GM08714 (cell line): ENCODE measurements around the gene DCAF16.
"Not testable (repeated sequence)": the region's sequence is repeated elsewhere in the genome, so short reads cannot be mapped to it uniquely, and the experiment has no call there.

Experiments
- H3K4me3 ChIP-seq: fragments of 200-500 bp; sonication (Bioruptor generic); 2 replicates; pipeline ENCODE4 v1.5.1; 2014; ENCODE audit warnings: mild to moderate bottlenecking, low read length, inconsistent platforms
- ZNF274 ChIP-seq: IDR thresholded peaks from 2 replicates; pipeline ENCODE4 v1.6.1; 2012; ENCODE audit warnings: mild to moderate bottlenecking, low read depth, low read length

DCAF16 gene

DNA sequence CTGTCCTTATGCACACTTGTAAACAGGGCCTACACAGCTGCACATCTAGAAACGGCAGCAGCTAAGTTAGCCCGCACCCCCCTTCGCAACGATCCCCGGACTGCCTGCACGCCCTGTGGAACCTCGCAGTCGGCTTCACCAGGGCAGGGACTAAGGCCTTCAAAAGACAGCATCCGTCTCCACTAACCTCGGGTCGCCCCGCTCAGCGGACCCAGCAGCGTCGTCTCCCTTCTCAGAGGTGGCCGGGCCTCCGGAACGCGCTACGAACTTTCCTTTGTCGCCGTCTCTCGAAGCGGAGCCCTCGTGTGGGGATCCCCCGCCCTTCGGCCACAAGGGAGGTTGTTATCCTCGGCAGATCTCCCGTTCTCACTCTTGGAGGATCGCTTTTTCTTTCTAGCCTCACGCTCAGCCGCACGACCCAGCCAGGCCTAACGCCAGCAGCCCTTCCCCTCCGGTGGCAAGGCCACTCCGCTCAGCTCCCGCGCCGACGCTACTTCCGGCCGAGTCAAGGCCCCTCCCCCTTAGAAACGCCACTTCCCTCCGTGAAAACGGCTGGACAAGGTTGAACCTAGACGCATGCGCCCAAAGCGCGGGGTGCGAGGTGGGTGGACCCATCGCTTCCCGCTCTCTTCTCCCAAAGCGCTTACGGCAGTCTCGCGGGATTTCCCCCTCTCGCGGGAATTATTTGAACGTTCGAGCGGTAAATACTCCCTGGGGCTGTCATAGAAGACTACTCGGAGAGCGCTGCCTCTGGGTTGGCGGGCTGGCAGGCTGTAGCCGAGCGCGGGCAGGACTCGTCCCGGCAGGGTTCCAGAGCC is at the start of gene DCAF16, which contains the start of gene NCAPG:
TSS of gene DCAF16 (minus strand) at position 498 of the 818 bp plus-strand sequence. CDS start 6,616 bp downstream, outside the sequence.
TSS of gene NCAPG (plus strand) at position 720 of the 818 bp plus-strand sequence. CDS start 99 bp downstream, outside the sequence.
- H3K4me3 ChIP-seq, result peak within 1 kb of the TSS; percentile 96
- no peak for TF ChIP-seq ZNF274

DNA sequence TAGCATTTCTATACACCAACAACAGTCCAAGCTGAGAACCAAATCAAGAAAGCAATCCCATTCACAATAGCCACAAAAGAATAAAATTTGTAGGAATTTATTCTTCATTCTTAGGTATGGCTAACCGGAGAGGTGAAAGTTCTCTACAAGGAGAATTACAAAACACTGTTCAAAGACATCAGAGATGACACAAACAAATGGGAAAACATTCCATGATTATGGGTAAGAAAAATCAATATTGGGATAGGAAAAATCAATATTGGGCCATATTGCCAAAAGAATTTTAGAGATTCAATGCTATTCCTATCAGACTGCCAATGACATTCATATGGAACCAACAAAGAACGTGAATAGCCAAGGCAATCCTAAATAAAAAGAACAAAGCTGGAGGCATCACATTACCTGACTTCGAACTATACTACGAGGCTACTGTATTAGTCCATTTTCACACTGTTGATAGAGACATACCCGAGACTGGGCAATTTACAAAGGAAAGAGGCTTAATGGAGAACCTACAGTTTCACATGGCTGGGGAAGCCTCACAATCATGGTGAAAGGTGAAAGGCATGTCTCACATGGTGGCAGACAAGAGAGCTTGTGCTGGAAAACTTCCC is 49.3 kb upstream of the DCAF16 start:
- no peak for TF ChIP-seq ZNF274
- no peak overlapping the region for H3K4me3 ChIP-seq

DNA sequence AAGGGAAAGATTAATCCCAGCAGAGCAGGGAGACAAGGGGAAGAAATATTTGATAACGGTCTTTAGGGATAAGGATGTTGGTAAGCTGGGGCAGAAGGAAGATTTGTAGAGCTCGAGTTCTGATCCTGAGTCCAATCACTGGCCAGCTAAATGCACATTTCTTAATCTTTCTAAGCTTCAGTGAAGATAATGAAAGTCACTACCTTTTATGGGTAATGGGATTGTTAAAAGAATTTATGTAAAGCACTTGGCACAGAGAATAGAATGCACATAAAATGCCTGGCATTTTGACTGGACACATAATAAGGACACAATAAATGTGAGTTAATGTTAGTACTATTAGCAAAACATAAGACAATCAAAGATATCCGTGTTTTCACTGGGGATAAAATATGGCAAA is 43.5 kb upstream of the DCAF16 start:
- TF ChIP-seq ZNF274, result no peak
- H3K4me3 ChIP-seq, result no peak overlapping the region

DNA sequence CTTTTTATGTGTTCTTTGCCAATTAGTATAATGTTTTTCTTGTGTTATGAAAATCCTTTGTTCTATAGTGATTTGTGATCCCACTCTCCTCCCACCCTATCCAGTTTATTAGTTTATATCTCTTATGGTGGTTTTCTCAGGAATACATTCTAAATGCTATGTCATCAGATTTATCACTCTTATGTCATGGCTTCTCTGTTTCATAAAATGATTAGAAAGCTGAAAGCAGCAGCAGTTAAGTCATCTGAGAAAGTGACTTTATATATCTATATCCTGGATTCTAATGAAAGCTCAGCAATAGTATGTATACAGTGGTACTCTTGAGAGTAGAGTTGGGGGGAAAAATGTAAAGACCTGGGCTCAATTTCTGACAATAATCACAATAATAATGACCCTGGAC is 41.4 kb upstream of the DCAF16 start:
- TF ChIP-seq ZNF274, result no peak
- no peak overlapping the region for H3K4me3 ChIP-seq

DNA sequence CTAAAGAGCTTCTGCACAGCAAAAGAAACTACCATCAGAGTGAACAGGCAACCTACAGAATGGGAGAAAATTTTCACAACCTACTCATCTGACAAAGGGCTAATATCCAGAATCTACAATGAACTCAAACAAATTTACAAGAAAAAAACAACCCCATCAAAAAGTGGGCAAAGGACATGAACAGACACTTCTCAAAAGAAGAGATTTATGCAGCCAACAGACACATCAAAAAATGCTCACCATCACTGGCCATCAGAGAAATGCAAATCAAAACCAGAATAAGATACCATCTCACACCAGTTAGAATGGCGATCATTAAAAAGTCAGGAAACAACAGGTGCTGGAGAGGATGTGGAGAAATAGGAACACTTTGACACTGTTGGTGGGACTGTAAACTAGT is 39.7 kb upstream of the DCAF16 start:
- not testable (repeated sequence) for H3K4me3 ChIP-seq

DNA sequence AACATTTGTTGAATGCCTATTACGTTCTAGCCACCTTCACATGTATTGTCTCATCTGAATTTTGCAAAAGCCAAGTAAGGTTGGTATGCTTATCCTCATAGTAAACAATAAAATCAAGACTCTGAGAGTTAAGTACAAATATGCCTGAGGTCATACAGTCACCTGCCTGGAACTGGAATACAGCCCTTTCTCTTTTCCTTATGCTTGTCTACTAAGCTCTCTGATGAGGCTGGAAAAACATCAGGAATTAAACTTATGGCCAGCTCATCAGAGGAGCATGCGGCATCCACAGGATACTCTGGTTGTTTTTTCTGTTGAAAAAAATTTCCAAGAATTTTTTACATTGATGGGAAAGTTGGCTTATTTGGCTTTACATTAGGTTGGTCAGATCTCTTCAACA is 35.7 kb upstream of the DCAF16 start:
- no peak for TF ChIP-seq ZNF274

DNA sequence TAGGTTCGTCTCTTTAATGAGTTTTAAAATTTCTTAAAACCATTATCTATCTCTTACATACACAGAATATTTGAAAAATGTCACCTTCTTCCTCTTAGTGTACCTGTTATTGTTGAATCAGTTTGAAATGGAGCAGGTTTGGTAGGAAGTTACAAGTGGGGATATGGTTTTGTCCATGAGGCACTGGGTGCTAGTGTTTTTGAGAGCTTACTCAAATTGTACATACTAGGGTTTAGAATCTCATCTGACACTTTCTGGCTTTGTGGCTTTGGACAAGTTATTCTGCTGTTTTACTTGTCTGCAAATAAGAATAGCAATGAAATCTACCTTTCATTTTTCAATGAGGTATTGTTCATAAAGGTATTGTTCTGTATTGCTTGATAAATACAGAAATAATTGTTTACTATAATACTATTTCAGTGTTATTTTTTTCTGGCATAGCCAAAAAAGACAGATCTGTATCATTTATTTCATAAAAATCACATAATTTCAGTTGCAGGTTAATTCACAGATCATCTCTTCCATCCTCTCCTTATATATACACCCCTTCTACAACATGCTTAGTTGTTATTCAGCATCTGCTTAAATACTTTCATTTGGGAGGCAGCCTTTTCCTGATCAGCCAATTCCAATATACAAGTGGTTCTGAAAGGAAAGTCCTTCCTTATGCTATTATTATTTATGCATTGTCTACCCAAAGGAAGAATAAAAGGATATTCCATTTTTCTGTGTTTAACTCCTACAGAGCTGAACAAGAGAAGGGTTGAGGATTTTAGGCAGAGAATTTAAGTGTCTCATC is 13.5 kb upstream of the DCAF16 start:
- no peak overlapping the region for H3K4me3 ChIP-seq
- TF ChIP-seq ZNF274, result no peak

More for the DNA sequence above, 35.7 kb upstream of the DCAF16 start:
- no peak overlapping the region for H3K4me3 ChIP-seq

DNA sequence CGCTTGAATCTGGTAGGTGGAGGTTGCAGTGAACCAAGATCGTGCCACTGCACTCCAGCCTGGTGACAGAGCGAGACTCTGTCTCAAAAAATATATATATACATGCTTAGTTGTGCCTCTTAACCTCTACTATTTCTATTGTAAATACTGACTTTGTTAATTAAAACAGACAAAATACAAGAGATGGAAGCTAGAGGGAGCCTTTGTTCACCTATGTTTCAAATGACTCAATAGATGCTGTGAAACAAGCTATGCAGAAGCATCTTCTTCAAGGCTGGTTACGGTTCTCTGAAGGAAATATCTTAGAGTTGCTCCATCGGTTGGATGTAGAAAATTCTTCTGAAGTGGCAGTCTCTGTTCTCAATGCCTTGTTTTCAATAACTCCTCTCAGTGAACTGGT is 6.5 kb upstream of the DCAF16 start:
- H3K4me3 ChIP-seq, result no peak overlapping the region
- TF ChIP-seq ZNF274, result no peak

DNA sequence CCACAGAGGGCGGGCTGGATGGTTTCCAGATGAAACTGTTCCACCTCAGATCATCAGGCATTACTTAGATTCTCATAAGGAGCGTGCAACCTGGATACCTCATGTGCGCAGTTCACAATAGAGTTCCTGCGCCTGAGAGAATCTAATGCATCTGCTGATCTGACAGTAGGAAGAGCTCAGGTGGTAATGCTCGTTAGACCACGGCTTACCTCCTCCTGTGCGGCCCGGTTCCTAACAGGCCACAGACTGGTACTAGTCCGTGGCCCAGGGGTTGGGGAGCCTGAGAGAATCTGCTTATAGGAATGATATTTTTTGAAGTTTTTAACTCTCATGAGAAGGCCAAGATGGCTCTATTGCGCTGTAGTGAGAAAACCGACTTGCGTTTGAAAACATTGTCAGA is 5.6 kb upstream of the DCAF16 start:
- H3K4me3 ChIP-seq, result no peak overlapping the region
- no peak for TF ChIP-seq ZNF274

DNA sequence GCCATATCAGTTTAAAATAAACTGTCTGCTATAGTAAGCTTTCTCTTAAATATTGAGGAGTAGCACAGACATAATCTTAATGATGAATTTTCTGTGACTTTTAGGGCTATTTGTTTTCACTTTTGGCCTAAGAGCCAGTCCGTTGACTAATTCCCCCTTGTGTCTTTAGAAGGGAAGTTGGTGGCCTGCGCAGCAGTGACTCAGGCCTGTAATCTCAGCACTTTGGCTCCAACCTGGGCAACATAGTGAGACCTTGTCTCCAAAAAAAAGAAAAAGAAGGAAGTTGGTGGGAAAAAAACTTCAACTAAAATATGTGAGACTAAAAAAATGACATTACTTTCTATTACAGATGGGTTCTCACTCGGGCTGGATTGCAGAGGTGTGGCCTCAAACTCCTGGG is 3.6 kb upstream of the DCAF16 start:
- no peak for TF ChIP-seq ZNF274
- H3K4me3 ChIP-seq, result peak overlapping the region; percentile 39; the same call in 1 of the 2 replicates

DNA sequence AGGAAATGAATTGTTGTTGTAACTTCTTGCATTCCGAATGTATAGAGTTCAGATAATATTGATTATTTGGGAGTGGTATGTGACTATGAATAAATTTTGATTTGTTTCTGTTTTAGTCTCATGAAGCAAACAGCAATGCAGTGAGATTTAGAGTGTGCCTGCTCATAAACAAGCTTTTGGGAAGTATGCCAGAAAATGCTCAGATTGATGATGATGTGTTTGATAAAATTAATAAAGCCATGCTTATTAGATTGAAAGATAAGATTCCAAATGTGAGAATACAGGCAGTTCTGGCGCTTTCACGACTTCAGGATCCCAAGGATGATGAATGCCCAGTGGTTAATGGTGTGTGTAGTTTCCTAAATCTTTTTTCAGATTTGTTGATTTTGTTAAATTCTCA is 2.2 kb upstream of the DCAF16 start:
- peak overlapping the region; percentile 95; the same call in 1 of the 2 replicates for H3K4me3 ChIP-seq
- TF ChIP-seq ZNF274, result no peak

DNA sequence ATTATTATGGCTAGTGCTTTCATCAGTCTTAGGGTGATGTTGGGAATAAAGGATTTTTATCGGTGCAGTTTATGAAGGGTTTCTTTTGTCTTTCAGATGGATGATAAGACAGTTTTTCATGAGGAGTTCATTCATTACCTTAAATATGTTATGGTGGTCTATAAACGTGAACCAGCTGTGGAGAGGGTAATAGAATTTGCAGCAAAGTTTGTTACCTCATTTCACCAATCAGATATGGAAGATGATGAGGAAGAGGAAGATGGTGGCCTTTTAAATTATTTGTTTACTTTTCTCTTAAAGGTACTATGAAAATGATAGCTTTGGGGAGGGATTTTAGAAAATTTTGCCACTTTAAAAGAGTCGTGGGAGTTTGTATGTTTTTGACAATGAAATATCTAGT is 1.6 kb upstream of the DCAF16 start:
- H3K4me3 ChIP-seq, result peak overlapping the region; percentile 95; the same call in 1 of the 2 replicates
- no peak for TF ChIP-seq ZNF274

DNA sequence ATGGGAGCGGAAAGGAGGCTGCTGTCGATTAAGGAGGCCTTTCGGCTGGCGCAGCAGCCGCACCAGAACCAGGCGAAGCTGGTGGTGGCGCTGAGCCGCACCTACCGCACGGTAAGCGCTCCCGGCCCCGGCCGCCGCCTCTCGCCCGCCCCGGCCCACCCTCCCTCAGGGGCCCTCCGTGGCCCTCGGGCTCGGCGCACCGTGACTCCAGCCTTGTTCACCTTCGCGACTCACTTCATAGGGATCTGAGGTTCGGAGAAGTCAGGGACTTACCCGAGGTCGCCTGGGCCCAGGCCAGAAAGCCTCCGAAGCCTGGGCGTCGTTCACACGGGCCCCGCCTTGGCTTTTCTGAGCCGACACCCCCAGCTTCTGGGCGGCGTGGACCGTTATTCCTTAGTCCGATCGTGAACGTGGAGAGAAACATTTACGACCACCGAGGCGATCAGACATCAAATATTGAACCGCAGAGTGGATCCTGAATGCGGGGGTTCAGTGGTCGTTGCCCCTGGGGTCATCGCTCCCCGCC is 584 bp upstream of the DCAF16 start:
- H3K4me3 ChIP-seq, result peak overlapping the region; percentile 95
- no peak for TF ChIP-seq ZNF274

DNA sequence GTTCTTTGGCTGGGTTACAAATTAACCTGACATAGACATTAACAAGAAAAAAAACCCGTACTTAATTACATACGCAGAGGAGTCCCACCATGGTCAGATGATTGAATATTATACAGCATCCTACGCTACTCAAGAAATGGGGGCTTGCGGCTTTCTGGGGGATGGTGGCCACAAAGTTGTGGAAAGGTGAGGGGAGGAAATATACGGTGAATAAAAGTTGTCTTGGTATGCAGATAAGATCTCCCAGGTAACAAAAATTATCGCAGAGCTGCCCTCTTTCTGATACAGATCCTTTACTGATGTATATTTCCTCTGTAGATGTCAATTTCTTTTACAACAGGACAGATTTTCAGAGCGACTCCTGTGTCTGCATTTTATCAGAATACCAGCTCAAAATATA is 890 bp downstream of the DCAF16 start:
- H3K4me3 ChIP-seq, result peak overlapping the region; percentile 96
- no peak for TF ChIP-seq ZNF274
